ENCODE data around the gene SLC45A1.

SLC45A1 gene

DNA sequence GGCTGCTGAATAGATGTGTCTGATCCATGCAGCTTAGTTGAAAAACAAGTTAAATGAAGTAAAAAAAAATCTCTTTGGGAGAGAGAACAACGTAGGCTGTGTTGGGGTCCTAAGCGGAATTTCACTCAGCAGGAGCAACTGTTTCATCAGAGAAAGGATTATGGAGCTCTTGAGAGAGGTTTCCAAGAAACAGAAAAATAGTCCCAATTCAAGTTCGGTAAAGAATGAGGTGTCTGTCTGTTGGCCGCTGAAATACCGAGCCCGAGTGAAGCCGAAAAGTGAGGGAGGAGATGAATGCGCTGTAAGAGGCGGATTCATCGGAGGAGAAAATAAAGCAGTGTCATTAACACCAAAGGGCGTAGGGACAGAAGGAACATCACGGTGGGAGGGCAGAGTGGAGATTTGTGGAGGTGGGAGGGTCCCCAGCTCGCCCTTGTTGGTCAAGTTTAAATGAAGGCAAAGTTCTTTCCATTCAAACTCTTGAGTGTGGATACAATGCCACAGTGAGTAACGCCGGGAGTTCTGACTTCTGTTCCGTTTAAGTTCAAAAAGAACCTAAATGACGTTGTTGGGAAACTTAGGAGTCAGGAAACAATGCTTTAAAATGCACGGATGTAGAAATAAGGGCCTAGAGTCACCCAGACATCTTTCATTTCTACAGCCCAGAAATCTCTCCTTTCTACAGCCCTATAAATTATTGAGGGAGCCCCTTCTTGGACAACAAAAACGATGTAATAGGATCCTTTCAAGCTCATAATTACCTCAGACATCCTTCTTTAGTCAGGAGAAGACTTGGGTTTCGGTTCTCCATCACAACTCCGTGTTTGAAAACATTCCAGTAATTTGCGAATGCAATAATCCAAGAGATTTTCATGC is 15.6 kb upstream of the SLC45A1 start:
- no peak for DNase-seq
- no peaks in the 10 kb centered on the region for H3K36me3 Mint-ChIP-seq (ENCODE audit: low read depth)
- peak overlapping the region; percentile 61 for H3K4me3 Mint-ChIP-seq

DNA sequence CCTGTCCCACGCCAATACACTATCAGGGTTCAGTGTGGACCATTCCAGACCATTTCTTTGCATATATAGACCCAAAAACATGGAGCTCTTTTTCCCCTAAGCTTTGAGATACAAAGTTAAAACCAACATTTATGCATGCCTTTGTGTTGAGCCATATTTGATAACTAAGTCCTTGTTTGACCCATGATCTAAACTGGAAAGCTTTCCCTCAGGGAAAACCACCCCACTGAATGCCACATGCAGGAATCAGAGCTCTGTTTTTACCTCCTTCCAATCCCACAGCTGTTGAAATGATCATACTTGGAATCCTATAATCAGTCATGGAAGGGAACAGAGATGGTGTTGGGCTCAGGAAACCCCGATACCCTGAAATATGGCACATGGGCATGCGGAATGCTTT is 14.8 kb upstream of the SLC45A1 start:
- H3K4me1 Mint-ChIP-seq: peaks cover 48% of the 10 kb centered on the region
- peak overlapping the region; percentile 33 for H3K27ac Mint-ChIP-seq
- H3K9me3 Mint-ChIP-seq: peaks cover 4% of the 10 kb centered on the region
- H3K4me3 Mint-ChIP-seq: peak overlapping the region; percentile 61
- TF ChIP-seq, protein P1, sequence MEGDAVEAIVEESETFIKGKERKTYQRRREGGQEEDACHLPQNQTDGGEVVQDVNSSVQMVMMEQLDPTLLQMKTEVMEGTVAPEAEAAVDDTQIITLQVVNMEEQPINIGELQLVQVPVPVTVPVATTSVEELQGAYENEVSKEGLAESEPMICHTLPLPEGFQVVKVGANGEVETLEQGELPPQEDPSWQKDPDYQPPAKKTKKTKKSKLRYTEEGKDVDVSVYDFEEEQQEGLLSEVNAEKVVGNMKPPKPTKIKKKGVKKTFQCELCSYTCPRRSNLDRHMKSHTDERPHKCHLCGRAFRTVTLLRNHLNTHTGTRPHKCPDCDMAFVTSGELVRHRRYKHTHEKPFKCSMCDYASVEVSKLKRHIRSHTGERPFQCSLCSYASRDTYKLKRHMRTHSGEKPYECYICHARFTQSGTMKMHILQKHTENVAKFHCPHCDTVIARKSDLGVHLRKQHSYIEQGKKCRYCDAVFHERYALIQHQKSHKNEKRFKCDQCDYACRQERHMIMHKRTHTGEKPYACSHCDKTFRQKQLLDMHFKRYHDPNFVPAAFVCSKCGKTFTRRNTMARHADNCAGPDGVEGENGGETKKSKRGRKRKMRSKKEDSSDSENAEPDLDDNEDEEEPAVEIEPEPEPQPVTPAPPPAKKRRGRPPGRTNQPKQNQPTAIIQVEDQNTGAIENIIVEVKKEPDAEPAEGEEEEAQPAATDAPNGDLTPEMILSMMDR (IDR thresholded peaks at IDR 0.05): no peak
- H3K27me3 Mint-ChIP-seq (ENCODE audit: low read depth, poor library complexity): peaks cover 12% of the 10 kb centered on the region
- H3K36me3 Mint-ChIP-seq (ENCODE audit: low read depth): no peaks in the 10 kb centered on the region
- no peak for DNase-seq

More for the DNA sequence above, 15.6 kb upstream of the SLC45A1 start:
- Mint-ChIP-seq H3K9me3 (peaks cover 4% of the 10 kb centered on the region), H3K4me1 (peaks cover 42% of the 10 kb centered on the region), H3K27ac (peak overlapping the region; percentile 95), H3K27me3 (ENCODE audit: low read depth, poor library complexity) (peaks cover 8% of the 10 kb centered on the region)
- TF ChIP-seq, protein P1 (IDR thresholded peaks at IDR 0.05): no peak

DNA sequence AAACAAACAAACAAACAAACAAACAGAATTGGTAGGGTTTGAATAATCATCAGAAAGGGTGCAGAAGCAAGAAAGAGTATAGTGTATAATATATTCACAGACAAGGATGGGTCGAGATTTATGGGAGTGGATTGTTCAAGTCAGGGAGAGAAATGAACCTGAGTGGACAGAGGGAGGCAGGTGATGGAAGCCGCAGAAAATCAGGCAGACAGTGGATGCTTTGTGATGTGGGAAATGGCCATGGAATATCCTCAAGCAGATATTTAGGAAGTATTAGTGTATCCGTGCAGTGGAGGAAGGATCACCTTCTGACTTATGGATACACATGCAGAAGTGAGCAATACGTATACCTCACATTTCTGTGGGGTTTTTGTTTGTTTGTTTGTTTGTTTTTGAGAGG is 14.0 kb upstream of the SLC45A1 start:
- Mint-ChIP-seq H3K4me3 (no peak overlapping the region), H3K27ac (no peak overlapping the region), H3K36me3 (ENCODE audit: low read depth) (no peaks in the 10 kb centered on the region), H3K4me1 (peaks cover 54% of the 10 kb centered on the region), H3K27me3 (ENCODE audit: low read depth, poor library complexity) (peaks cover 15% of the 10 kb centered on the region), H3K9me3 (peaks cover 4% of the 10 kb centered on the region)
- TF ChIP-seq, protein P1 (IDR thresholded peaks at IDR 0.05): no peak
- DNase-seq: no peak

DNA sequence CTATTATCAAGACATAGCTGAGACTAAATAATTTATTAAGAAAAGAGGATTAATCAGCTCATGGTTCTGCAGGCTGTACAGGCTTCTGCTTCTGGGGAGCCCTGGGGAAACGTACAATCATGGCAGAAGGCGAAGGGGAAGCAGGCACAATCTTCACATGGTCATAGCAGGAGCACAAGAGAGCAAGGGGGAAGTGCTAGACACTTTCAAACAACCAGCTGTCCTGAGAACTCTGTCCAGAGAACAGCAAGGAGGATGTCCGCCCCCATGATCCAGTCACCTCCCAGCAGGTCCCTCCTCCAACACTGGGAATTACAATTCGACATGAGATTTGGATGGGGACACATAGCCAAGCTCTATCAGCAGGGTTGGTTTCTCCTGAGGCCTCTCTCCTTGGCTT is 10.3 kb upstream of the SLC45A1 start:
- no peak overlapping the region for H3K4me3 Mint-ChIP-seq
- no peak for DNase-seq
- TF ChIP-seq, protein P1 (IDR thresholded peaks at IDR 0.05): no peak

DNA sequence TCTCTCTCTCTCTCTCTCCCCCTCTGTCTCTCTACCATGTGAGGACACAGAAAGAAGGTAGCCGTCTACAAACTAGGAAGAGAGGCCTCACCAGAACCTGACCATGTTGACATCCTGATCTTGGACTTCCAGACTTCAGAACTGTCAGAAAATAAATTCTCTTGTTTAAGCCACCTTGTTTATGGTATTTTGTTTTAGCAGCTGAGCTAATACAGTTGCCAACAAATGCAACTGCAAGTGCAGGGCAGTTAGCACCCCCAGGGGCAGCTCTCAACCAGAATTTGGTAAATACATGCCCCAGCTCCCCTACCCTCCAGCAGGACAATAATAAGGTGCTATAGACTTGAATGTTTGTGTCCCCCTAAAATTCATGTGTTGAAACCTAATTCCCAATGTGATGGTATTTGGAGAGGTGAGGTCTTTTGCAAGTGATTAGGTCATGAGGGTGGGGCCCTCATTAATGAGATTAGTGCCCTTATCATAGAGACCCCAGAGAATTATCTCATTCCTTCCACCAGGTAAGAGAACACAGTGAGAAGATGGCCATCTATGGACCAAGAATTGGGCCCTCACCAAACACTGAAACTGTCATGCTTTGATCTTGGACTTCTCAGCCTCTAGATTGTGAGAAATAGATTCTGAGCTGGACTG is 6.7 kb upstream of the SLC45A1 start:
- TF ChIP-seq, protein P1 (IDR thresholded peaks at IDR 0.05): no peak
- H3K4me3 Mint-ChIP-seq: no peak overlapping the region
- H3K27me3 Mint-ChIP-seq (ENCODE audit: low read depth, poor library complexity): peaks cover 25% of the 10 kb centered on the region
- H3K27ac Mint-ChIP-seq: no peak overlapping the region
- peaks cover 9% of the 10 kb centered on the region for H3K9me3 Mint-ChIP-seq
- no peaks in the 10 kb centered on the region for H3K36me3 Mint-ChIP-seq (ENCODE audit: low read depth)
- peaks cover 39% of the 10 kb centered on the region for H3K4me1 Mint-ChIP-seq
- no peak for DNase-seq

More for the DNA sequence above, 10.3 kb upstream of the SLC45A1 start:
- Mint-ChIP-seq H3K27ac (peak overlapping the region; percentile 65), H3K27me3 (ENCODE audit: low read depth, poor library complexity) (peaks cover 11% of the 10 kb centered on the region), H3K9me3 (peaks cover 13% of the 10 kb centered on the region), H3K36me3 (ENCODE audit: low read depth) (no peaks in the 10 kb centered on the region), H3K4me1 (peaks cover 27% of the 10 kb centered on the region)

All from nephron progenitor cell (in vitro differentiated cells).